Mucosa of descending colon (tissue), 3 donors: ENCODE results near the gene GALNT9. TPM values are rescaled to one million over a fixed set of nuclear protein-coding genes. Genes with fewer than 3 reads are reported as not detected.

Experiments
- ATAC-seq: fragments of 200-7000 bp; cut with Tn5 transposase; one replicate; pipeline ENCODE4 v1.9.1; 2020; ENCODE audit warnings: mild to moderate bottlenecking, moderate library complexity
- DNase-seq, 3 donors: peaks; one replicate each; pipeline ENCODE4 v3.0.0-alpha.2; 2020
- H3K36me3 ChIP-seq: fragments of 200-600 bp; one replicate; pipeline ENCODE4 v1.8.0; 2021; ENCODE audit warnings: low read depth, mild to moderate bottlenecking
- H3K4me1 ChIP-seq: fragments of 200-600 bp; one replicate; pipeline ENCODE4 v1.8.0; 2021; ENCODE audit warnings: low read depth, mild to moderate bottlenecking
- H3K4me3 ChIP-seq: fragments of 200-600 bp; one replicate; pipeline ENCODE4 v1.8.0; 2021; ENCODE audit warnings: mild to moderate bottlenecking
- H3K9me3 ChIP-seq: fragments of 200-600 bp; one replicate; pipeline ENCODE4 v1.8.0; 2021; ENCODE audit warnings: mild to moderate bottlenecking
- intact Hi-C, 2 donors: fragments of 100-400 bp; cut with DNase I in 1 of 2; cut with micrococcal nuclease in 1 of 2; formaldehyde crosslinking; loops; one replicate each; pipeline versions ENCODE4 v1.11.0 to v1.11.1; 2022; cut with DNase I, micrococcal nuclease
- total RNA-seq, 3 donors: library from RNA; stranded (reverse); fragmentation: NEBNext Ultra II Directional in 2 of 3; extraction: Animal tissue kit (Norgen Biotek cat#: 25700) in 2 of 3; gene quantifications; one replicate each; pipeline versions ENCODE4 v1.2.1 to v1.2.4, GENCODE V29; 2021 to 2023
- TF ChIP-seq, protein P1 (sequence below): fragments of 200-600 bp; IDR thresholded peaks from one replicate; pipeline ENCODE4 v1.8.0; 2022; ENCODE audit warnings: antibody characterized with exemption, mild to moderate bottlenecking
- donor health status: DM: no; HTN: no; CAD: no; lungs with moderate emphysema.
- donor health status: DM: no; HTN: no; CAD: no.
- donor health status: DM: no; HTN: yes; CAD: no.

GALNT9 gene
- total RNA-seq, 3 donors from 2014 or later, result 0.43 to 3.7 TPM; not detected in 1

DNA sequence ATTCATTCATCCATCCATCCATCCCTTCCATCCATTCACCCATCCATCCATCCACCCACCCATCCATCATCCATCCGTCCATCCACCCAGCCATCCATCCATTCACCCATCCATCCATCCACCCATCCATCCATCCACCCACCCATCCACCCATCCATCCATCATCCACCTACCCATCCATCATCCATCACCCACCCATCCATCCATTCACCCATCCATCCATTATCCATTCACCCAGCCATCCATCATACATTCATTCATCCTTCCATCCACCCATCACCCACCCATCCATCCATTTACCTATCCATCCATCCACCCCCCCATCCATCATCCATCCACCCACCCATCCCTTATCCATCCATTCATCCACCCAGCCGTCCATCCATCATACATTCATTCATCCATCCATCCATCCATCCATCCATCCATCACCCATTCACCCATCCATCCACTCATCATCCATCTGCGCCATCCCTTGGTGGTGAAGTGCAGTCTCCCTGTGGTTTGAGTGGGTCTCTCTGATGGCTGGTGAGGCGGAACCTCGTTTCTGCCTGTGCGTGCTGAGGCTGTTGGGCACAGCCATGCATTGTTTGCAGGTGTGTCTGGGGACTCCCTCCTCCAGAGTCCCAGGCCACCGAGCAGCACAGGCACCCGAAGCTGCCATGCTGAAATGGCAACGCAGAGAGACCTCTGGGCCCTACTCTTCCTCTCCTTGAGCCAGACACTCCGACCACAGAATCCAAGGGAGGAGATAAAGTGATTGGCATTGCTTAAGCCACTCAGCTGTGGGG, 162.4 kb downstream of the GALNT9 start:
- no peak overlapping the region for H3K4me3 ChIP-seq
- DNase-seq, result no peak
- intact Hi-C loops, result no loop called here
- no peaks in the 10 kb centered on the region for H3K36me3 ChIP-seq
- no peaks in the 10 kb centered on the region for H3K4me1 ChIP-seq
- ATAC-seq, result no peak
- TF ChIP-seq, protein P1, sequence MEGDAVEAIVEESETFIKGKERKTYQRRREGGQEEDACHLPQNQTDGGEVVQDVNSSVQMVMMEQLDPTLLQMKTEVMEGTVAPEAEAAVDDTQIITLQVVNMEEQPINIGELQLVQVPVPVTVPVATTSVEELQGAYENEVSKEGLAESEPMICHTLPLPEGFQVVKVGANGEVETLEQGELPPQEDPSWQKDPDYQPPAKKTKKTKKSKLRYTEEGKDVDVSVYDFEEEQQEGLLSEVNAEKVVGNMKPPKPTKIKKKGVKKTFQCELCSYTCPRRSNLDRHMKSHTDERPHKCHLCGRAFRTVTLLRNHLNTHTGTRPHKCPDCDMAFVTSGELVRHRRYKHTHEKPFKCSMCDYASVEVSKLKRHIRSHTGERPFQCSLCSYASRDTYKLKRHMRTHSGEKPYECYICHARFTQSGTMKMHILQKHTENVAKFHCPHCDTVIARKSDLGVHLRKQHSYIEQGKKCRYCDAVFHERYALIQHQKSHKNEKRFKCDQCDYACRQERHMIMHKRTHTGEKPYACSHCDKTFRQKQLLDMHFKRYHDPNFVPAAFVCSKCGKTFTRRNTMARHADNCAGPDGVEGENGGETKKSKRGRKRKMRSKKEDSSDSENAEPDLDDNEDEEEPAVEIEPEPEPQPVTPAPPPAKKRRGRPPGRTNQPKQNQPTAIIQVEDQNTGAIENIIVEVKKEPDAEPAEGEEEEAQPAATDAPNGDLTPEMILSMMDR, result no peak
- no peaks in the 10 kb centered on the region for H3K9me3 ChIP-seq

DNA sequence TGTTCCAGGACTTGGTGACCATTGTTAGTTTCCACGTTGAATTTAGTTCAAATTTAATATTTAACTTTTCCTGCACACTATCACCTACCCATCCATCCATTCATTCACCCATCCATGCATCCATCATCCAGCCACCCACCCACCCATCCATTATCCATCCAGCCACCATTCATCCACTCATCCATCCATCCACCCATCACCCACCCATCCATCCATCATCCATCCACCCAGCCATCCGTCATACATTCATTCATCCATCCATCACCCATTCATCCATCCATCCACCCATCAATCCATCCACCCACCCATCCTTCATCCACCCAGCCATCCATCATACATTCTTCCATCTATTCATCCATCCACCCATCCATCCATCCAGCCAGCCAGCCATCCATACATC, 163.3 kb downstream of the GALNT9 start:
- H3K4me1 ChIP-seq, result no peaks in the 10 kb centered on the region
- TF ChIP-seq, protein P1, result no peak
- H3K36me3 ChIP-seq, result no peaks in the 10 kb centered on the region
- ATAC-seq, result no peak
- DNase-seq, result no peak
- H3K4me3 ChIP-seq, result no peak overlapping the region
- no peaks in the 10 kb centered on the region for H3K9me3 ChIP-seq
- intact Hi-C loops, result no loop called here

DNA sequence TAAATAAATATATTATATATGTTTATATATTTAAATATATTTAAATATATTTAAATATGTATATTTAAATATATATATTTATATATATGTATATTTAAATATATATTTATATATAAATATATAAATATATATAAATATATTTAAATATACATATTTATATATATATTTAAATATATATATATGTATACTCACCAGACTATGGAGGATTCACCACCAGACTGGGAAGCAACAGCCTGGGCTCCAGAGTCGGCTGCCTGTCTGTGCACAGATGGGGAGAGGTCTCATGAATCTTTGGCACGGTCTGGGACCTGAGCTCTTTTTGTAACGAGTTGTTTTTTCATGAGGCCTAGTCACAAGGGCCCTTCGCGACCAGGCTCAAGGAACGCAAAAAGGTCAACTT, 163.8 kb downstream of the GALNT9 start:
- H3K4me1 ChIP-seq, result no peaks in the 10 kb centered on the region
- ATAC-seq, result no peak
- H3K36me3 ChIP-seq, result no peaks in the 10 kb centered on the region
- no peaks in the 10 kb centered on the region for H3K9me3 ChIP-seq
- TF ChIP-seq, protein P1, result no peak
- no peak overlapping the region for H3K4me3 ChIP-seq
- intact Hi-C loops, result no loop called here
- DNase-seq, result no peak

- TF ChIP-seq, protein P1, result no peak
- Histone ChIP-seq H3K9me3 (no peaks in the 10 kb centered on the region), H3K36me3 (no peaks in the 10 kb centered on the region), H3K4me3 (no peak overlapping the region), H3K4me1 (no peaks in the 10 kb centered on the region)
- no peak for ATAC-seq
- intact Hi-C loops, result no loop called here
- no peak for DNase-seq
Observed at GRCh38 chr12:132164426-132164825, 165.0 kb downstream of the GALNT9 start.

DNA sequence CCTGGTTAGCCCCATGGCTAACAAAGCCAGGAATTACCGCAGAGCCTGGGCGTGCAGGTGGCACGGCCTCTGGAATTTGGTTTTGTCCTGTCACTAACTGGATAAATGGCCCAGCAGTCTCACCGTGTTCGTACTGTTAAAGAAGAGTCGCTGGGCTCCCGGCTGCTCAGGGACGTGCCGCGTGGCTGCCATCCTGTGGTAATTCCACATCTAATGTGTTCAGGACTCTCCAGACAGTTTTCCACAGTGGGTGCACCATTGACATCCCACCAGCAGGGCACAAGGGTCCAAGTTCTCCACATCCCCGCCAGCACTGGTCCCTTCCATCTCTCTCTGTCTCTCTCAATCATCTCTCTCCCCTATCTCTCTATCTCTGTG, 165.5 kb downstream of the GALNT9 start:
- no peaks in the 10 kb centered on the region for H3K4me1 ChIP-seq
- H3K36me3 ChIP-seq, result no peaks in the 10 kb centered on the region
- H3K9me3 ChIP-seq, result no peaks in the 10 kb centered on the region
- ATAC-seq (no peak), DNase-seq (peak in 1 of 3 donors; percentile 18)
- no peak overlapping the region for H3K4me3 ChIP-seq
- TF ChIP-seq, protein P1, result no peak
- intact Hi-C loops, result no loop called here
